ENCODE data around the gene NALCN.

NALCN gene

GRCh38 chr13:101416181-101417042, at the start of gene NALCN:
Gene NALCN, minus strand, starts transcription at chr13:101416508. Its CDS starts 17,382 bp downstream, at chr13:101399126.
- in situ Hi-C loops (cut with MboI; ENCODE audit: low sequenced_read_pairs): no loop called here

GRCh38 chr13:101465877-101466276, 49.6 kb upstream of the NALCN start:
- in situ Hi-C loops (cut with MboI; ENCODE audit: low sequenced_read_pairs): no loop called here

DNA sequence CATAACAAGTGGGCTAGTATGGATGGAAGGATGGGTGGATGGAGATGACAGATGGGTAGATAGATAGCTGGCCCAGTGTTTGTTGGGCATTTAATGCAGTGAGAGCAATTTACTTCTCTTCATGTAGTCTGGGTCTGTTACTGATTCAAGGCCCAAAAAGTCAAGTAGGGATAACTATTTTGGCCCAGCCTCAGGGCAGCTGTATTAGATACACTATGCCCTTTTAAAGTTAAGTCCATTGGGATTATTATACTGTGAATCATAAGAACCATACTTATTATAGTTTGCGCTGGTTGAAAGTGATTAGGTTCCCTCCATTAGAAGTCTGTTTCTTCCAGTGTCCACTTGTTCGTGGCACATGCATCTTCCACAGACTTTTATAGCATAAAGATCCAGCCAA, 40.9 kb upstream of the NALCN start:
- in situ Hi-C loops (cut with MboI; ENCODE audit: low sequenced_read_pairs): no loop called here

- in situ Hi-C loops (cut with MboI; ENCODE audit: low sequenced_read_pairs): no loop called here
Observed at GRCh38 chr13:101455863-101456262, 39.6 kb upstream of the NALCN start.

DNA sequence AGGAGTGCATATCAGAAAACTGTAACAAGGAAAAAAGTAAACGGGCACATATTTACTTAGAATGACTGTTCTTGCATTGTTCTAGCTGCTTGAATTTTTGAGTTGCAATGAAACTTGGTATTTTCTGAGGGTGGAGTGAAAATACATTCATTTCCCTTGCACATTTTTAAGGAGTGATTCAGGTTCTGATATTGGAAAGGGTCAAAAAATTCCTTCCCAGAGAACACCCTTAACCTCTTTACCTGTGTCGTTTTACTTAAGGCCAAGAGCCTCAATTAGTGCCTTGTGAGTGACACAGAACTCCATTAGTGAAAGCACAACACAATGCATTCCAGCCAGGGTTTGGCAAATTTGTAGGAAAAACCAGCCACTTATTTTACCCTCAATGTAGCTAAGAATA, 38.5 kb upstream of the NALCN start:
- in situ Hi-C loops (cut with MboI; ENCODE audit: low sequenced_read_pairs): no loop called here

DNA sequence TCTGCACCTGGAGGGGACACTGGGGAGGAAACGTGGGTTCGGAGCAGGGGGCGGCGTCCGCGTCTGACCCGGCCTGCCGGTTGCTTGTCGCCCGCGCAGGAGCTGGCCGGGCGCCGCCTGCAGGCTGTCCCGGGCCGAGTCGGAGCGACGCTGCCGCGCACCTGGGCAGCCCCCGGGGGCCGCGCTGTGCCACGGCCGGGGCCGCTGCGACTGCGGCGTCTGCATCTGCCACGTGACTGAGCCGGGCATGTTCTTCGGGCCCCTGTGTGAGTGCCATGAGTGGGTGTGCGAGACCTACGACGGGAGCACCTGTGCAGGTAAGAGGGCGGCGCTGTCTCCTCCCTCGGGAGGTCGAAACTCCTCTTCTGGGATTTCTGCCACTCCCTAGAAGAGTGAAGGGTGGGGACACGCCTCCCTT, 37.5 kb upstream of the NALCN start:
- in situ Hi-C loops (cut with MboI; ENCODE audit: low sequenced_read_pairs): no loop called here

DNA sequence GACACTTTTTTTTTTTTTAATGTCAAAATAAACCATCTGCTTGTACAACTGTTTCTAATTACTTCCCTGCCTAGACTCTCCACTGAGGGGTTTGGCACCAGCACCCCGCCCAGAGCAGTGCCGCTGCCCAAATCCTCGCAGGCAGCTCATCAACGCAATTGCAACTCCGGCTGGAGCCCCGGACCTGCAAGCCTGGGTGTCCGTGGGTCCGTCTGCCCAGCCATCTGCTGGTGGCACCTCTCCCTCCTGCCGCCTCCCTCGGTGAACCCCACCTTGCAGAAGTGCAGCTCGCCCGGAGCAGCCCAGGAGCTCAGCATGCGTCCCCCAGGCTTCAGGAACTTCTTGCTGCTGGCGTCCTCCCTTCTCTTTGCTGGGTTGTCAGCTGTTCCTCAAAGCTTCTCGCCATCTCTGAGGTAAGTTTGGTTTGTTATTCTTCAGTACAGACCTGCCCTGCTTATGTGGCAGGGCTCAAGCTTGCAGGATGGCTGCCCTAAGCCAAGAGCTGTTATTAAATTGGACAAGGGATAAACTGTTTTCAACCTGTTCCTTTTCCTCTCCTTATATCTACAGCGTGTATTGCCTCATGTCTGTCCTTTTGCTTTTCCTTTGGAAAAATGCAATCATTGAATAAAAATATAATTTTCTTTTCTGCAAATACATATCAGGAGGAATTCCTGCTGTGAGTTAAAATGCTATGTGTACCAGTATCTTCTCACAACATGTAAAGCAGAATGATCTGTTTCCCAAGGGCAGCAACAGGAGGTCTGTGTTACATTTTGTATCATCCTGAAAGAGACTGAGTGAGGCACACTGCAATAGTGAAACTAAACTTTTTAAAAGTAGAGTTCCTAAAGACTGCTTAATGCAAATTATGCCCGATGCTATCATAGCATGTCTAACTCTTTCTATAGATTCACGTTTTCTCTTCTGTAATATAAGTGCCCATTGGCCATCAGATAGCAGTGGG, 36.5 kb upstream of the NALCN start, which contains the start of gene ITGBL1:
Gene ITGBL1, plus strand, starts transcription at position 157 of the 967 bp plus-strand sequence. Its CDS starts 159 bp downstream, at position 316.
- in situ Hi-C loops (cut with MboI; ENCODE audit: low sequenced_read_pairs): no loop called here

GRCh38 chr13:101451641-101452040, 35.3 kb upstream of the NALCN start:
- in situ Hi-C loops (cut with MboI; ENCODE audit: low sequenced_read_pairs): no loop called here

DNA sequence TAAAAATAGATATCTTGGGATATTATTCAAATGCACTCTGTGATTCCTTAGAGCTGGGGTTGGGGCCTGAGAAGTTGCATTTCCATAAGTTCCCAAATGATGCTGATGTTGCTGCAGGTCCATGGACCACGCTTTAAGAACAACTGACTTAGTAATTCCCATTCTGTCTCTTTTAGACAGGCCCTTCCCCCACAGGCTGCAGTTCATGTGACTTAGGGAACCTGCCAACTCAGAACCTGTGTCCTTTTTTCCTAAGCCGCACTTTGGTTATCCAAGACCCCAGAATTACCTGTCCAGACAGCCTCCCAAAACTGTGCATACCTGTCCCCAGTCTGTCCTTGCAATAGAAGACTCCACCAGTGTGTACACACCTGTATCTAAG, 34.4 kb upstream of the NALCN start:
- in situ Hi-C loops (cut with MboI; ENCODE audit: low sequenced_read_pairs): no loop called here

- in situ Hi-C loops (cut with MboI; ENCODE audit: low sequenced_read_pairs): no loop called here
Observed at GRCh38 chr13:101449790-101450748, 33.8 kb upstream of the NALCN start.

DNA sequence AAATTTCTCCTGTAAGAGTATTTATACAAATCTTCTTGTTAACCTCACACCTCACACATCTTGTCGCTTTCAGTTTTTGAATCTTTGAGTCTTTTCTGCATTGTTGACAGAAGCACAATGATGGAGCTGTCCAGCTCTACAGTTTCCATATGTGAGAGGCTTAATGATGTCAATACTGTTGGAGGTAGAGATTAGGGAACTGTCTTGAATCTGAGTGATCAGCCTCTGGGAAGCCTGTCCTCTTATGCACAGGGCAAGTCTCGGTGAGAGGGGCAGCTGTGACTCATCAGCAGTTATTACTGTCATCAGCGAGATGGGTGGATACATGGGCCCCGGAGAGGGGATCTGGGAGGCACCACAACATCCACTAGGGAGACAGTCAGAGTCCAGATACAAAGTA, 31.5 kb upstream of the NALCN start:
- in situ Hi-C loops (cut with MboI; ENCODE audit: low sequenced_read_pairs): no loop called here

DNA sequence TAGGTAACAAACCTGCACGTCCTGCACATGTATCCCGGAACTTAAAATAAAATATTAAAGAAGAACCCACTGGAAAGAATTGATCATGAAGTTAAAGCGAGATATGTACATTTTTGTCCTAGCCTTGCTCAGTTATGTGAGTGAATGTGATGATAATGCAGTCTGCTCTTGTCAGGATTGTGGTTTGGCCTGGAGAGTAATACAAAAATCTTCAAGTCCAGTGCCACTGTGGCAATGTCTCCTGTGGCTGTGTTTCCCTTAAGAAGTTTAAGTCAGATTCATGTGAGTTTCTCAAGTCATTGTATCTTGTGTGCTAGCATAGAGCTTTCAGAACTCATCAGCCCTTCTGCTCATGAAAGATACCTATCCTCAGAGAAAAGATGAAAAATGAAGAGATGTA, 18.2 kb upstream of the NALCN start:
- in situ Hi-C loops (cut with MboI; ENCODE audit: low sequenced_read_pairs): no loop called here

DNA sequence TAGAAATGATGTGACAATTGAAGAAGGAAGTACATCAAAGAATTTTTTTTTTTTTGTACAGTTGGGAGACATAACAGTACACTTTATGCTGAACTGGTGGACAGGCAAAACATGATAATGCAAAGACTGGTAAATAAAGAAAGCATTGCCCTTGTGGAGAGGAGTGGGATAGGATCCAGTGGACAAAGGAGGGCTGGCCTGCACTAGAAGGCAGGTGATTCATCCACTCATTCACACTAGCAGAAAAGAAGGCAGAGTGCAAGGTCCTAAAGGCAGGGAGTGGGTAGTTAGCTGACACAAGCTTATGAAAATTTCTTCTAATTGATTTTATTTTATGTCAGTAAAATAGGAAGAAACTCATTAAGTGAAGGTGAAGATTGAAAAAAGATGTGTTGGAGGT, 17.6 kb upstream of the NALCN start:
- in situ Hi-C loops (cut with MboI; ENCODE audit: low sequenced_read_pairs): no loop called here

- in situ Hi-C loops (cut with MboI; ENCODE audit: low sequenced_read_pairs): no loop called here
Observed at GRCh38 chr13:101429733-101430132, 13.4 kb upstream of the NALCN start.

DNA sequence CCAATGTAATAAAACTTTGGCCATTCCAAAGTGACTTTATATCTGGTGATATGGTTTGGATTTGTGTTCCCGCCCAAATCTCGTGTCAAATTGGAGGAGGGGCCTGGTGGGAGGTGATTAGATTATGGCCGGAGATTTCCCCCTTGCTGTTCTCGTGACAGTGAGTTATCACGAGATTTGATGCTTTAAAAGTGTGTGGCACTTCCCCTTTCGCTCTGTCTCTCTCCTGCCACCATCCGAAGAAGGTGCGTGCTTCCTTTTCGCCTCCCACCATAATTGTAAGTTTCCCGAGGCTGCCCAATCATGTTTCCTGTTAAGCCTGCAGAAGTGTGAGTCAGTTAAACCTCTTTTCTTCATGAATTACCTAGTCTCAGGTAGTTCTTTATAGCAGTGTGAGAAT, 9.3 kb upstream of the NALCN start:
- in situ Hi-C loops (cut with MboI; ENCODE audit: low sequenced_read_pairs): no loop called here

DNA sequence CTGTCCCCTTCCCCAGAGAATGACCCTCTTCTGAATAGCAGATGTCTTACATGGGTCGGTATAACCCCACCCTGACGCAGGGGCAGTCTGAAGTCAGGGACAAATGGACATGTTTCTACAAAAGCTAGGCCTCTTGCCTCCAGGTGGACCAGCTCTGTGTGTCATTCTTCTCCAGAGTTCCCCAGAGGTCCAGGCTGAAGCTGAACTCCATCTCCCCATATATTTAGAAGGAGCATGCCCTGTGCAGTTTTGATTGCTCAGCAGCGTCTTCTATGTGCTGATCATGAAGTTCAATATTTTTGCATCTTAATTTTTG, 8.8 kb upstream of the NALCN start:
- in situ Hi-C loops (cut with MboI; ENCODE audit: low sequenced_read_pairs): no loop called here

- in situ Hi-C loops (cut with MboI; ENCODE audit: low sequenced_read_pairs): no loop called here
Observed at GRCh38 chr13:101424381-101425155, 8.3 kb upstream of the NALCN start.

GRCh38 chr13:101423872-101424271, 7.6 kb upstream of the NALCN start:
- in situ Hi-C loops (cut with MboI; ENCODE audit: low sequenced_read_pairs): no loop called here

- in situ Hi-C loops (cut with MboI; ENCODE audit: low sequenced_read_pairs): no loop called here
Observed at GRCh38 chr13:101417501-101417900, 1.2 kb upstream of the NALCN start.

- in situ Hi-C loops (cut with MboI; ENCODE audit: low sequenced_read_pairs): no loop called here
Observed at GRCh38 chr13:101417043-101417406, 717 bp upstream of the NALCN start.

All from HL-60/S4 (cell line).